ENCODE measurements around the gene USF1.

The USF1 gene

GRCh38 chr1:161059293-161059692 is 13.5 kb upstream of the USF1 start:
- TF ChIP-seq YY1 (IDR thresholded peaks at IDR 0.05; ENCODE audit: low read depth) = no peak
- no peak for TF ChIP-seq TAF1 (IDR thresholded peaks at IDR 0.05; ENCODE audit: low read depth)
- no peak for TF ChIP-seq TCF12 (IDR thresholded peaks at IDR 0.05; ENCODE audit: low read depth)
- no peak for TF ChIP-seq REST (IDR thresholded peaks at IDR 0.05; ENCODE audit: low read depth)
- TF ChIP-seq FOXM1 (IDR thresholded peaks at IDR 0.05; ENCODE audit: borderline replicate concordance, low read depth) = no peak
- no peak for TF ChIP-seq CREB1 (IDR thresholded peaks at IDR 0.05; ENCODE audit: low read depth)
- TF ChIP-seq RAD21 (IDR thresholded peaks at IDR 0.05; ENCODE audit: low read depth) = no peak
- no peak for TF ChIP-seq TEAD4 (IDR thresholded peaks at IDR 0.05)
- TF ChIP-seq CEBPB (IDR thresholded peaks at IDR 0.05) = no peak
- no peak for TF ChIP-seq NFIC (IDR thresholded peaks at IDR 0.05)
- TF ChIP-seq USF1 (IDR thresholded peaks at IDR 0.05) = no peak

DNA sequence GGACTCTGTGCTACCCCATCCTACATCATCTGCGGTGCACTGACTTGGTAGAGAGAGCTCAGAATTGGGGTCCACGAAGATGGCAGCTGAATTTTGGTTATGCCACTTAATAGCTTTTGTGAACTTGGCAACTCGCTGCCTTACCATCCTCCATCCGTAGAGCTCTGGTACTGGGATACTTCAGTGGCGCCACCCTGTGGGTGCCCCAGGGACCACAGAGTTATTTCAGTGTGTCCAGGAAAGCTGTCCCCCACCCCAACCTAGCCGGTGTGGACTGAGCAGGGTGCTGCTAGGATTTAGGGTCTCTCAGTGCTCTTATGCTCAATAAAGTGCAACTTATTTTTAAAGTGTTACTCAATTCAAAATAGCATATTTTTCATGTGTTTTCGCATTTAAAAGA is 9.0 kb upstream of the USF1 start:
- TF ChIP-seq ZBTB7A (IDR thresholded peaks at IDR 0.05; ENCODE audit: low read depth) (no peak), TAF1 (IDR thresholded peaks at IDR 0.05; ENCODE audit: low read depth) (no peak), REST (IDR thresholded peaks at IDR 0.05; ENCODE audit: low read depth) (no peak), YY1 (IDR thresholded peaks at IDR 0.05; ENCODE audit: low read depth) (no peak)

DNA sequence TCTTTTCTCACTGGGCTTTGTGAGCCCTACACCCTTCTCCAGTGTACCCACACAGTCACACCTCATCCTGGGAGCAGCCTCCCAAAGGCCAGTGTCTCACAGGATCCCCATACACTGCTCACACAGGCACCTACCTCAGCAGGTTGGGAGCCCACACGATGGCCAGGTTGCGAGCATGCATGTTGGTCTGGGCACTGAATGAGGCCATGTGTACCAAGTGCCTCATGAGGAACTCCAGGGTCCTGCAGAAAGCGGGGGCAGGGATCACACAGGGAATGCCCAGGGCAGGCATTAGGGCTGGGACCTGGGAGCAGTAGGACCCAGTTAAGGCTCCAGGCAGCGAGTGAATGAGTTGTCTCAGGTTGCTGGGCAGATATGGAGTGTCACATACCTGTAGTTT is 8.5 kb upstream of the USF1 start:
- TF ChIP-seq CREB1 (IDR thresholded peaks at IDR 0.05; ENCODE audit: low read depth) (no peak), FOXM1 (IDR thresholded peaks at IDR 0.05; ENCODE audit: borderline replicate concordance, low read depth) (no peak), CEBPB (IDR thresholded peaks at IDR 0.05) (no peak), TCF12 (IDR thresholded peaks at IDR 0.05; ENCODE audit: low read depth) (no peak), EGR1 (IDR thresholded peaks at IDR 0.05) (no peak), ZBTB7A (IDR thresholded peaks at IDR 0.05; ENCODE audit: low read depth) (no peak), NFIC (IDR thresholded peaks at IDR 0.05) (no peak), RAD21 (IDR thresholded peaks at IDR 0.05; ENCODE audit: low read depth) (no peak), TAF1 (IDR thresholded peaks at IDR 0.05; ENCODE audit: low read depth) (no peak)

DNA sequence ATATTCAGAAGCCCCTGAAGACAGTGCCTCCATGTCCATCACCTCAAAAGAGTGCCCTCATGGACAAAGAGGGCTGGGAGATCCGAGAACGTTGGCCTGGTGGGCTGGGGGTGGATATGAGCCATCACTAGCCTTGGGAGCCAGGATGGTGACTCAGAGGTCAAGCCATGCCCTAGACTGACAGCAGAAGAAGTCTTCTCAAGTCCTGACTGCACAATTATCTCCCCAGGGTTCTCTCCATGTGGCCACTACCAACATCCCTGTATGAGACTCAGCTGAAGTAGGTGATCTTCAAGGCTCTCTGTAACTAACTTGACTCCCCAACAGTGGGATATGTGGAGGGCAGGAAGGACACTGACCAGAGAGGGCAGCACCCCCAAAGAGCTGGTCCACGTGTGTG is 7.1 kb upstream of the USF1 start:
- TF ChIP-seq CEBPB (IDR thresholded peaks at IDR 0.05) = no peak
- no peak for TF ChIP-seq EP300 (IDR thresholded peaks at IDR 0.05; ENCODE audit: borderline replicate concordance)
- TF ChIP-seq MAX (IDR thresholded peaks at IDR 0.05) = no peak
- no peak for TF ChIP-seq CREB1 (IDR thresholded peaks at IDR 0.05; ENCODE audit: low read depth)
- TF ChIP-seq REST (IDR thresholded peaks at IDR 0.05; ENCODE audit: low read depth) = no peak
- no peak for TF ChIP-seq RAD21 (IDR thresholded peaks at IDR 0.05; ENCODE audit: low read depth)
- TF ChIP-seq TCF12 (IDR thresholded peaks at IDR 0.05; ENCODE audit: low read depth) = no peak
- no peak for TF ChIP-seq ZBTB7A (IDR thresholded peaks at IDR 0.05; ENCODE audit: low read depth)
- no peak for TF ChIP-seq YY1 (IDR thresholded peaks at IDR 0.05; ENCODE audit: low read depth)
- no peak for TF ChIP-seq EGR1 (IDR thresholded peaks at IDR 0.05)
- TF ChIP-seq NFIC (IDR thresholded peaks at IDR 0.05) = no peak
- no peak for TF ChIP-seq USF1 (IDR thresholded peaks at IDR 0.05)
- no peak for TF ChIP-seq FOXM1 (IDR thresholded peaks at IDR 0.05; ENCODE audit: borderline replicate concordance, low read depth)
- no peak for TF ChIP-seq TAF1 (IDR thresholded peaks at IDR 0.05; ENCODE audit: low read depth)
- TF ChIP-seq TEAD4 (IDR thresholded peaks at IDR 0.05) = no peak

DNA sequence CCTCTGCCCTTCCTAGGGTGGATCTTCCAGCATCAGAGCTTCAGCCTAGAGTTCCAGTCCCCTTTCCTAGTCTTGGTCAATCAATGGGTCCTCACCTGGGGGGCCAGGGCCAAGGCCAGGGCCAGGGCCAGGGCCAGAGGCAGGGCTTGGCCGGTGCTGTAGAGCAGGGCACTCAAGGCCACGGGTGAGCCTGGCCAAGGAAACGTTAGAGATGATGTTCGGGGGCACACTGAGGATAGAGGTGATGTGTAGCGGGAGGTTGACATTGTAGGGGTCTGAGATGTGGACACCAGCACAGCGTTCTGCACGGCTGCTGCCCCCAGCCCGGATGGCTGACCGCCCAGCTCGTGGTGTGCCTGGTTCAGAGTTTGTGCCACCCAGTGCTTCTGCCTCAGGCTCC is 5.4 kb upstream of the USF1 start:
- TF ChIP-seq REST (IDR thresholded peaks at IDR 0.05; ENCODE audit: low read depth) (no peak), USF1 (IDR thresholded peaks at IDR 0.05) (no peak), NFIC (IDR thresholded peaks at IDR 0.05) (no peak), MAX (IDR thresholded peaks at IDR 0.05) (no peak), FOXM1 (IDR thresholded peaks at IDR 0.05; ENCODE audit: borderline replicate concordance, low read depth) (no peak), YY1 (IDR thresholded peaks at IDR 0.05; ENCODE audit: low read depth) (no peak), TEAD4 (IDR thresholded peaks at IDR 0.05) (no peak), TCF12 (IDR thresholded peaks at IDR 0.05; ENCODE audit: low read depth) (no peak)
